Fibroblast of skin of right quadriceps (primary cell): ENCODE results near the gene MSI2.

Source experiments
- DNase-seq: peaks from one replicate; pipeline ENCODE4 v3.0.0-alpha.2; 2013

MSI2 gene

GRCh38 chr17:57515662-57516211, 259.4 kb downstream of the MSI2 start:
- DNase-seq, result no peak

GRCh38 chr17:57516290-57517230, 260.2 kb downstream of the MSI2 start:
- DNase-seq, result no peak

GRCh38 chr17:57517273-57517631, 260.9 kb downstream of the MSI2 start:
- no peak for DNase-seq

- no peak for DNase-seq
Measured at GRCh38 chr17:57517632-57518456, 261.5 kb downstream of the MSI2 start.

GRCh38 chr17:57518587-57519581, 262.6 kb downstream of the MSI2 start:
- peak; percentile 42 for DNase-seq

- DNase-seq, result no peak
Measured at GRCh38 chr17:57519800-57520199, 263.5 kb downstream of the MSI2 start.

- DNase-seq, result no peak
Measured at GRCh38 chr17:57521606-57522005, 265.3 kb downstream of the MSI2 start.

GRCh38 chr17:57522042-57523005, 266.0 kb downstream of the MSI2 start:
- DNase-seq, result no peak

- DNase-seq, result no peak
Measured at GRCh38 chr17:57523926-57524632, 267.8 kb downstream of the MSI2 start.

- no peak for DNase-seq
Measured at GRCh38 chr17:57524839-57525568, 268.7 kb downstream of the MSI2 start.

- DNase-seq, result no peak
Measured at GRCh38 chr17:57527221-57528057, 271.1 kb downstream of the MSI2 start.

GRCh38 chr17:57528058-57528451, 271.7 kb downstream of the MSI2 start:
- DNase-seq, result no peak

- DNase-seq, result peak; percentile 49
Measured at GRCh38 chr17:57530026-57530425, 273.7 kb downstream of the MSI2 start.

- no peak for DNase-seq
Measured at GRCh38 chr17:57530508-57530907, 274.2 kb downstream of the MSI2 start.

- no peak for DNase-seq
Measured at GRCh38 chr17:57531078-57531477, 274.8 kb downstream of the MSI2 start.

GRCh38 chr17:57531648-57532504, 275.6 kb downstream of the MSI2 start:
- no peak for DNase-seq

GRCh38 chr17:57532556-57532955, 276.2 kb downstream of the MSI2 start:
- no peak for DNase-seq

- no peak for DNase-seq
Measured at GRCh38 chr17:57532966-57533365, 276.6 kb downstream of the MSI2 start.
